ENCODE results near the gene ADAMTSL5.

Gene ADAMTSL5
- total RNA-seq, result 1.3 to 4.3 (median 1.6) reads per million in 9 experiments

- Mint-ChIP-seq H3K4me3 (peak within 1 kb of the TSS; percentile 66 to 74), H3K9me3 (no peaks in the 10 kb centered on the region), H3K27me3 (peaks cover 10 to 22% of the 10 kb centered on the region in 2 donors), H3K4me1 (ENCODE audit: low read depth in 2 of 2) (peaks cover 1 to 2% of the 10 kb centered on the region in 2 donors), H3K36me3 (ENCODE audit: insufficient read depth) (peaks cover 2% of the 10 kb centered on the region), H3K27ac (no peak within 1 kb of the TSS)
- ATAC-seq (replicated peaks) (peak; percentile 74), DNase-seq (peak; percentile 37 to 39 (median 38))
Observed at GRCh38 chr19:1512671-1513498, at the start of gene ADAMTSL5. TSS of gene ADAMTSL5 (minus strand) at chr19:1513019. CDS start at chr19:1510943, 2,076 bp downstream.

GRCh38 chr19:1561236-1561842 lies 48.5 kb upstream of the ADAMTSL5 start:
- Mint-ChIP-seq H3K4me1 (ENCODE audit: low read depth in 2 of 2) (no peaks in the 10 kb centered on the region), H3K4me3 (no peak overlapping the region), H3K36me3 (ENCODE audit: insufficient read depth) (no peaks in the 10 kb centered on the region), H3K9me3 (no peaks in the 10 kb centered on the region), H3K27me3 (no peaks in the 10 kb centered on the region), H3K27ac (no peak overlapping the region)
- ATAC-seq (replicated peaks), result no peak
- no peak for DNase-seq

GRCh38 chr19:1560286-1560882 lies 47.6 kb upstream of the ADAMTSL5 start:
- no peak for ATAC-seq (replicated peaks)
- no peaks in the 10 kb centered on the region for H3K27me3 Mint-ChIP-seq
- H3K27ac Mint-ChIP-seq, result no peak overlapping the region

GRCh38 chr19:1558552-1558951 lies 45.7 kb upstream of the ADAMTSL5 start:
- peak overlapping the region in 1 of 2 donors; percentile 10 for H3K27ac Mint-ChIP-seq

More at GRCh38 chr19:1560286-1560882, 47.6 kb upstream of the ADAMTSL5 start:
- Mint-ChIP-seq H3K36me3 (ENCODE audit: insufficient read depth) (no peaks in the 10 kb centered on the region), H3K9me3 (no peaks in the 10 kb centered on the region), H3K4me3 (no peak overlapping the region), H3K4me1 (ENCODE audit: low read depth in 2 of 2) (no peaks in the 10 kb centered on the region)
- no peak for DNase-seq

GRCh38 chr19:1556390-1557070 lies 43.7 kb upstream of the ADAMTSL5 start:
- Mint-ChIP-seq H3K9me3 (no peaks in the 10 kb centered on the region), H3K36me3 (ENCODE audit: insufficient read depth) (no peaks in the 10 kb centered on the region), H3K4me3 (no peak overlapping the region), H3K4me1 (ENCODE audit: low read depth in 2 of 2) (no peaks in the 10 kb centered on the region), H3K27me3 (peaks cover 10 to 12% of the 10 kb centered on the region in 2 donors), H3K27ac (no peak overlapping the region)
- no peak for DNase-seq
- ATAC-seq (replicated peaks), result no peak

More at GRCh38 chr19:1558552-1558951, 45.7 kb upstream of the ADAMTSL5 start:
- Mint-ChIP-seq H3K4me3 (no peak overlapping the region), H3K4me1 (ENCODE audit: low read depth in 2 of 2) (no peaks in the 10 kb centered on the region), H3K36me3 (ENCODE audit: insufficient read depth) (no peaks in the 10 kb centered on the region), H3K27me3 (no peaks in the 10 kb centered on the region), H3K9me3 (no peaks in the 10 kb centered on the region)
- DNase-seq (no peak), ATAC-seq (replicated peaks) (no peak)

- Mint-ChIP-seq H3K36me3 (ENCODE audit: insufficient read depth) (no peaks in the 10 kb centered on the region), H3K9me3 (no peaks in the 10 kb centered on the region), H3K4me1 (ENCODE audit: low read depth in 2 of 2) (no peaks in the 10 kb centered on the region), H3K27me3 (peaks cover 10 to 14% of the 10 kb centered on the region in 2 donors), H3K27ac (no peak overlapping the region), H3K4me3 (no peak overlapping the region)
- DNase-seq (no peak), ATAC-seq (replicated peaks) (no peak)
Observed at GRCh38 chr19:1555487-1556389, 42.9 kb upstream of the ADAMTSL5 start.

- Mint-ChIP-seq H3K4me3 (no peak overlapping the region), H3K27me3 (peaks cover 10 to 14% of the 10 kb centered on the region in 2 donors), H3K27ac (no peak overlapping the region), H3K4me1 (ENCODE audit: low read depth in 2 of 2) (no peaks in the 10 kb centered on the region), H3K9me3 (no peaks in the 10 kb centered on the region), H3K36me3 (ENCODE audit: insufficient read depth) (no peaks in the 10 kb centered on the region)
- DNase-seq, result no peak
- no peak for ATAC-seq (replicated peaks)
Observed at GRCh38 chr19:1554968-1555367, 42.1 kb upstream of the ADAMTSL5 start.

GRCh38 chr19:1553415-1553814 lies 40.6 kb upstream of the ADAMTSL5 start:
- no peaks in the 10 kb centered on the region for H3K36me3 Mint-ChIP-seq (ENCODE audit: insufficient read depth)
- H3K4me1 Mint-ChIP-seq (ENCODE audit: low read depth in 2 of 2), result no peaks in the 10 kb centered on the region
- peaks cover 10 to 14% of the 10 kb centered on the region in 2 donors for H3K27me3 Mint-ChIP-seq
- H3K4me3 Mint-ChIP-seq, result no peak overlapping the region
- DNase-seq (no peak), ATAC-seq (replicated peaks) (no peak)
- no peaks in the 10 kb centered on the region for H3K9me3 Mint-ChIP-seq
- H3K27ac Mint-ChIP-seq, result no peak overlapping the region

- H3K27me3 Mint-ChIP-seq, result peaks cover 10 to 25% of the 10 kb centered on the region in 2 donors
- H3K4me1 Mint-ChIP-seq (ENCODE audit: low read depth in 2 of 2), result peaks cover 0 to under 1% of the 10 kb centered on the region in 2 donors
- no peak overlapping the region for H3K27ac Mint-ChIP-seq
- DNase-seq, result no peak
- no peak overlapping the region for H3K4me3 Mint-ChIP-seq
- H3K9me3 Mint-ChIP-seq, result no peaks in the 10 kb centered on the region
- no peaks in the 10 kb centered on the region for H3K36me3 Mint-ChIP-seq (ENCODE audit: insufficient read depth)
- ATAC-seq (replicated peaks), result no peak
Observed at GRCh38 chr19:1551068-1552040, 38.5 kb upstream of the ADAMTSL5 start.

- no peak overlapping the region for H3K4me3 Mint-ChIP-seq
- ATAC-seq (replicated peaks) (no peak), DNase-seq (no peak)
- peaks cover 15 to 32% of the 10 kb centered on the region in 2 donors for H3K27me3 Mint-ChIP-seq
- peaks cover 3 to 4% of the 10 kb centered on the region in 2 donors for H3K4me1 Mint-ChIP-seq (ENCODE audit: low read depth in 2 of 2)
- H3K27ac Mint-ChIP-seq, result no peak overlapping the region
- H3K9me3 Mint-ChIP-seq, result no peaks in the 10 kb centered on the region
- peaks cover 3% of the 10 kb centered on the region for H3K36me3 Mint-ChIP-seq (ENCODE audit: insufficient read depth)
Observed at GRCh38 chr19:1549332-1549945, 36.6 kb upstream of the ADAMTSL5 start.

GRCh38 chr19:1540365-1540925 lies 27.6 kb upstream of the ADAMTSL5 start:
- no peak for ATAC-seq (replicated peaks)
- Mint-ChIP-seq H3K27me3 (peaks cover 23 to 42% of the 10 kb centered on the region in 2 donors), H3K4me3 (no peak overlapping the region)

More at GRCh38 chr19:1540365-1540925, 27.6 kb upstream of the ADAMTSL5 start:
- peaks cover 3% of the 10 kb centered on the region for H3K36me3 Mint-ChIP-seq (ENCODE audit: insufficient read depth)
- no peak for DNase-seq
- H3K9me3 Mint-ChIP-seq, result no peaks in the 10 kb centered on the region
- H3K27ac Mint-ChIP-seq, result no peak overlapping the region
- H3K4me1 Mint-ChIP-seq (ENCODE audit: low read depth in 2 of 2), result no peaks in the 10 kb centered on the region
